HG02610 (cell line): ENCODE data around the gene JTB.
"Not testable (repeated sequence)": the region's sequence is repeated elsewhere in the genome, so short reads cannot be mapped to it uniquely, and the experiment has no call there.

ENCODE experiments used
- ATAC-seq: cut with Tn5 transposase; IDR thresholded peaks from one replicate; pipeline ENCODE4 v1.9.1; 2021; ENCODE audit warnings: mild to moderate bottlenecking, moderate library complexity; ENCODE audit not compliant: unreplicated experiment

The JTB gene

GRCh38 chr1:153977250-153978240 lies at the start of gene JTB:
JTB (minus strand) TSS chr1:153977674; CDS start chr1:153977252, 422 bp downstream.
- peak; percentile 79 for ATAC-seq

- no peak for ATAC-seq
Observed at GRCh38 chr1:154019940-154020339, 42.5 kb upstream of the JTB start.

DNA sequence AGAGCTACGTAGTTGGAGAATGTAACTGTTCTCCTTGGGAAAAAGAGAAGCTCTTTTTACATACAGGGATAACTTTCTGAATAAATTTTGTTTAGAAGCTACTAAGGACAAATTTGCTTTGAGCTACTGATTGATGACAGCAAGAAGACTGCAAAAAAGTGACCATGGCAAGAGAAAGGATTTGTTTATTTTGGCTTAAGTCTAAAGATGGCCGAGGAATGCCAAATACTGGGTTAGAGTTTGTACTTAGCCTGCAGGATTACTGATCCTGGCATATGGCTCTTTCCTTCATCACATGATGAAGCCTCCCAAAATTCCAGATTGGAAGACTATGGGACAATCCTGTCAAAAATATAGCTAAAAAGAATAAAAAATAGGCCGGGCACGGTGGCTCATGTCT lies 41.8 kb upstream of the JTB start:
- no peak for ATAC-seq

DNA sequence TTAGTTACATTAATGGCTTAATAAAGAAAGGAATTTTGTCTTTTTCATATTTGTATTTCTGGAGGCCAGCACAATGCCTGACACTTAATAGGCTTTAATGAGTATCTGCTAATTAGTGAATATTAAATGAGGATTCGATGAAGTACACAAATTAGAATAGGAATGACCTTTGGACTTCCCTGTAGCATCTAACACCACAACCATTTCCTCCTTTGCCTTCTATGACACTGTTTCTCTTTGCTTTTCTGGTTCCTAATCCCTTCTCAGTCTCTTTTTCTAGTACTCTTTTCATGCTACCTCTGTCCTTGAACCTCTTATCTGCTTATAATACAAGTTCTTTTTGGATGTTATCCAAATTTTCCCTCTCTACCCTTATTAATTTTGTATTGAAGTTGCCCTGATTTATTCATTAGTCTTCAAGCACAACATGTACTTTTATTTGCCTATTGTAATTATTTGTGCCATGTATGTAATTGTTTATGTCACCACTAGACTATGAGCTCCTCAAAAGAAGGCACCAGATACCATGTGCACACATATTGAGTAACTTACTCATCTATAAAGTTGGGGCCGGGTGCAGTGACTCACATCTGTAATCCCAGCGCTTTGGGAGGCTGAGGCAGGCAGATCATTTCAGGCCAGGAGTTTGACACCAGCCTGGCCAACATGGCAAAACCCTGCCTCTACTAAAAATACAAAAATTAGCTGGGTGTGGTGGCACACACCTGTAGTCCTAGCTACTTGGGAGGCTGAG lies 36.9 kb upstream of the JTB start:
- no peak for ATAC-seq

DNA sequence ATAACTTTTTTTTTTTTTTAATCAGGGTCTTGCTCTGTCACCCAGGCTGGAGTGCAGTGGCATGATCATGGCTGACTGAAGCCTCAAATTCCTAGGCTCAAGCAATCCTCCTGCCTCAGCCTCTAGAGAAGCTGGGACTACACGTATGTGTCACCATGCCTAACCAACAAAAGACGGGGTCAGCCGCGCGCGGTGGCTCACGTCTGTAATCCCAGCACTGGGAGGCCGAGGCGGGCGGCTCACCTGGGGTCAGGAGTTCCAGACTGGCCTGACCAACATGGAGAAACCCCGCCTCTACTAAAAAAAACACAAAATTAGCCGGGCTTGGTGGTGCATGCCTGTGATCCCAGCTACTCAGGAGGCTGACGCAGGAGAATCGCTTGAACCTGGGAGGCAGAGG lies 35.1 kb upstream of the JTB start:
- not testable (repeated sequence) for ATAC-seq

- no peak for ATAC-seq
Observed at GRCh38 chr1:154012129-154012528, 34.7 kb upstream of the JTB start.

- ATAC-seq: no peak
Observed at GRCh38 chr1:154006136-154006535, 28.7 kb upstream of the JTB start.

GRCh38 chr1:154000420-154000819 lies 22.9 kb upstream of the JTB start:
- no peak for ATAC-seq

GRCh38 chr1:153996882-153997281 lies 19.4 kb upstream of the JTB start:
- not testable (repeated sequence) for ATAC-seq

DNA sequence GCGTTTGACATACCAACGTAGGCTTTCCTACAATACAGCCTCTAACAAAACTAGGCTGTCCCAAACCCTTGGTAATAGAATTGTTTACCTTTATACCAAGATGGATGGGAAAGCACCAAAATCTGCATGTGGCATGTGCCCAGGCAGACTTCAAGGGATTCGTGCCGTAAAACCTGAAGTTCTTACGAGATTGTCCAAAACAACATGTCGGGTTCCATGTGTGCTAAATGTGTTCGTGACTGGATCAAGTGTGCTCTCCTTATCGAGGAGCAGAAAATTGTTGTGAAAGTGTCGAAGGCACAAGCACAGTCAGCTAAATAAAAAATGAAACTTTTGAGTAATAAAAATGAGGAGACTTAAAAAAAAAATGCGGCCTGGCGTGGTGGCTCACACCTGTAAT lies 18.2 kb upstream of the JTB start:
- ATAC-seq: no peak

- ATAC-seq: no peak
Observed at GRCh38 chr1:153995202-153995601, 17.7 kb upstream of the JTB start.

- ATAC-seq: no peak
Observed at GRCh38 chr1:153991806-153992205, 14.3 kb upstream of the JTB start.

DNA sequence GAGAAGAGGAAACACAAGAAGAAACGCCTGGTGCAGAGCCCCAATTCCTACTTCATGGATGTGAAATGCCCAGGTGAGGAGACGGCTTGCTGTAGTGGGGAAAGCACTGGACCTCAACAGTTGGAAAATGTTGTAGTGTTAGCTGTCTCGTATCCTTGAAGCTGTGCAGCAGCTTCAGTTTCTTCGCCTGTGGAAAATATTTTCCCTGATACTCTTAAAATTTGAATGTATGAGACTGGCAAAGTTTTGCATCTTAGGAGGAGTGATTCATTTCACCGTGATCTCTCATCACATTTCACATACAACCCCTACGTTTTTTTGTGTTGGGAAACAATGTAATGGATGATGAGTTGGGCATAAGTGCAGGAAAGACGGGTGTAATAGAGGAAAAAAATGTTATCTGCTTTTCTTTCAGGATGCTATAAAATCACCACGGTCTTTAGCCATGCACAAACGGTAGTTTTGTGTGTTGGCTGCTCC lies 13.7 kb upstream of the JTB start:
- ATAC-seq: no peak

GRCh38 chr1:153990468-153991150 lies 13.1 kb upstream of the JTB start, which contains the start of gene RPS27:
RPS27 (plus strand) TSS chr1:153990762; CDS start chr1:153990797, 35 bp downstream.
- ATAC-seq: peak; percentile 64

- no peak for ATAC-seq
Observed at GRCh38 chr1:153987621-153988020, 10.1 kb upstream of the JTB start.

DNA sequence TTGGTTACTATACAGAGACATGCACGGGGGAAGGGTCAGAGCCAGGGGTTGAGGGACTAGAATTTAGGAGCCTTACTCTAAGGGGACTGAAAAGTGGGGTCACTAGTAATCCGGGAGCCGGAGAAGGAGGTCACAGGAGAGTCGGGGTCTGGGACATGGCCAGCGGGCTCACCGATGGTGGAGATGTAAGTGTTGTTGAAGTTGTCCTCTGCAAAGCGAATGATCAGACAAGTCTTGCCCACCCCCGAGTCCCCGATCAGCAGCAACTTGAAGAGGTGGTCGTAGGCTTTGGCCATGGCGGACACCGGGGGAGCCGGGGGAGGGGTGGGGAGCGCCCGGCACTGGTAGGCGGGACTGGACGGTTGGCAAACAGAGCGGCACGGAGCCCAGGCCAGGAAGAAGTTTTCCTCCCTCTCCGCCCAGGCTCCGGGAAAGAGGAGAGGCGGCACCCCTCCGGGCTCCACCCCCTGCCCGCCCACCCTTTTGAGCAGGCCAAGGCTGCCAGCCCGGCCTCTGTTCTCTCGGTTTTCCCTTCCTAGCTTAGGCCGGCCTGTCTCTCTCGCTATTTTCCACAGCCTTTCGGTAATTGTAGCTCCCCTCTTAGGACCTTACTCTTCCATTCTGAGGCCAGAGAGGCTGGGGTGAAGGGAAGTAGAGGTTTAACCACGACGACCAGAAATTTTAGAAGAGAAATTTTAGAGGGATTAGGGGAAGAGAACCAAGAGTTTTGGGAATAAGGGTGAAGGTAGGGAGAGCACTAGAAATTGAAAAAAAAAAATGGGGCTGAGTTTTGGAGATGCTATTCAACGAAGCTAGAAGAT lies 8.7 kb upstream of the JTB start, which contains the start of gene RAB13:
Gene RAB13, minus strand, starts transcription at position 399 of the 821 bp plus-strand sequence. Its CDS starts 103 bp downstream, at position 296.
- no peak for ATAC-seq

DNA sequence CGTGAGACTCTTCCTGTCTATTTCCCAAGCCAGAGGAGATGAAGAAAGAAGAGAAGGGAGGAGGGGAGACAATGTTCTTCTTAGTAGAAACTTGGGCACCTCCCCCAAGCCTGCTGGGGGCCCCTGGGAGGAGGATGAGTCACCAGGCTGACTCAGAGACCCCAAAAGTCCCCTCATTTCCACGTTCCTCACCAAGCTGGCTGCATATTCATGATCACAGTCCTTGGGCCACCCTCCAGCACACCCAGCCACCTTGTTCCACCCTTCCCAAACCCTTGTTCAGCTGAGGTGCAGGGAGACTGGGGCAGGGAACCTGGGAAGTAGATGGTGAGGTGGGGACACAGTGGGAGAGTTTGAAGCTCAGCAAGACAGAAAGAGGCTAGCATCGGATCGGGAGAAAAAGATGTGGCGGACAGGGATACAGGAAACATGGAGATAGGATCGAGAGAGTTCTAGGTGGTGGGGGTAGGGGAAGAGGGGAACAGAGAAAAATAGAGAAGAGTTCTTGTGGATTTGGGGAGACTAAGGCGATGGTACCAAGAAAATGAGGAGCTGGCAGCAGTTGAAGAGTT lies 8.0 kb upstream of the JTB start:
- ATAC-seq: no peak

DNA sequence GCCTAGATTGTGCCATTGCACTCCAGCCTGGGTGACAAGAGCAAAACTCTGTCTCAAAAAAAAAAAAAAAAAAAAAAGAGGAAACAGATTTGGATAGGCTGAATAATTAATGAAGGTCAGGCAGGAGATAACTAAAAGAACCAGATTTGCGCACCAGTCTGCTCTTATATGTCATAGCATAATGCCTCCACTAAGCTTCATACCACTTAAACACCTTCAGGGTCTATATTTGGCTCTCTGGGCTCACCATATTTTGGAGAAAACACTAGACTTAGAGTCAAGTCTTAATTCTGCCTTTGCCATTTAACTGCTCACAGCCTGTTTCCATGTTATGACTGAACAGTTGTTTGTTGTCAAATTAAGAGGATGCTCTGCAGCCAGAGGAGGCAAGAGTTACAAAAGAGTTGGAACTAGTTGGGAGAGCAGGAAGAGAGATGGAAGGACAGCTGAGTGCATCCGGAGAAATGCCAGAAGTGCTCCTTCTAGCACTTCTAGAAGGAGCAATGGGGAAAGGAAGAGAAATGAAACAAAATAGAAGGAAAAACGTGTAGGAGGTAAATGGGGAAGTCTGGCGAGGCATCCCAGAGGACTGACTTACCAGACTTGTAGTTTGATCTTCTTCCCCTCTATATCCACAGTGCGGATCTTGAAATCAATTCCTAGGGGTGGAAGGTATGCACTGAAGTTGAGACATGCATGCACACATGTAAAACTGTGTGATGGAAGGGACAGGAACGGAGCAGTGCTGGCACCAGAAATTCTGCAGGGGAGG lies 6.8 kb upstream of the JTB start:
- ATAC-seq: no peak

- not testable (repeated sequence) for ATAC-seq
Observed at GRCh38 chr1:153981735-153982134, 4.3 kb upstream of the JTB start.
